CD14-positive monocyte (primary cell): ENCODE data around the gene JKAMP. TPM values are rescaled to one million over a fixed set of nuclear protein-coding genes. Genes with fewer than 3 reads are reported as not detected.

Experiments used
- DNase-seq, 3 donors: peaks; one replicate each; pipeline ENCODE4 v3.0.0-alpha.2; 2011 to 2022
- H2AFZ ChIP-seq: 2 replicates; pipeline ENCODE4 v1.6.0; 2012; ENCODE audit warnings: mild to moderate bottlenecking, low read depth, low read length, inconsistent platforms; ENCODE audit not compliant: insufficient read depth, poor library complexity, severe bottlenecking
- H3K27ac ChIP-seq, 2 donors: 1 replicate in 1 of 2; 2 replicates in 1 of 2; pipeline ENCODE4 v1.5.1; 2012 to 2013; ENCODE audit warnings: low read length in 2 of 2, control low read depth in 1 of 2, inconsistent platforms in 1 of 2, low read depth in 1 of 2, mild to moderate bottlenecking in 1 of 2
- H3K27me3 ChIP-seq, 2 donors: one replicate each; pipeline versions ENCODE4 v1.6.0 to v1.6.1; 2011 to 2013; ENCODE audit warnings: low read length in 2 of 2; ENCODE audit not compliant: control insufficient read depth in 2 of 2, insufficient read depth in 2 of 2
- H3K36me3 ChIP-seq, 2 donors: replicated peaks in 1 of 2; 1 replicate in 1 of 2; 2 replicates in 1 of 2; pipeline versions ENCODE4 v1.5.1 to v1.6.1; 2012 to 2013; ENCODE audit warnings: low read length in 2 of 2, control low read depth in 1 of 2, inconsistent platforms in 1 of 2, mild to moderate bottlenecking in 1 of 2; ENCODE audit not compliant: insufficient read depth in 2 of 2, control insufficient read depth in 1 of 2
- H3K4me1 ChIP-seq, 2 donors: 1 replicate in 1 of 2; 2 replicates in 1 of 2; pipeline versions ENCODE4 v1.5.1 to v1.6.1; 2012 to 2013; ENCODE audit warnings: low read length in 2 of 2, control low read depth in 1 of 2, inconsistent platforms in 1 of 2, mild to moderate bottlenecking in 1 of 2, moderate library complexity in 1 of 2; ENCODE audit not compliant: insufficient read depth in 2 of 2, control insufficient read depth in 1 of 2
- H3K4me2 ChIP-seq: replicated peaks from 2 replicates; pipeline ENCODE3; 2012; ENCODE audit warnings: low read length, moderate library complexity, mild to moderate bottlenecking; ENCODE audit not compliant: poor library complexity, severe bottlenecking; ENCODE audit errors: extremely low read depth
- H3K4me3 ChIP-seq, 3 experiments: fragments of 200-600 bp in 1 of 3; sonication (generic) in 1 of 3; replicated peaks in 1 of 3; 1 replicate in 2 of 3; 2 replicates in 1 of 3; pipeline ENCODE4 v1.5.1; 2011 to 2013; ENCODE audit warnings: low read length in 3 of 3, mild to moderate bottlenecking in 3 of 3, control low read depth in 2 of 3, low read depth in 2 of 3, inconsistent platforms in 1 of 3, moderate library complexity in 1 of 3
- H3K79me2 ChIP-seq: 2 replicates; pipeline ENCODE4 v1.6.0; 2012; ENCODE audit warnings: mild to moderate bottlenecking, control low read depth, inconsistent platforms, low read length, moderate library complexity; ENCODE audit not compliant: insufficient read depth
- H3K9ac ChIP-seq: 2 replicates; pipeline ENCODE4 v1.6.0; 2017; ENCODE audit warnings: low read length, mild to moderate bottlenecking; ENCODE audit not compliant: insufficient read depth, poor library complexity, severe bottlenecking
- H3K9me3 ChIP-seq, 2 donors: replicated peaks in 1 of 2; 1 replicate in 1 of 2; 2 replicates in 1 of 2; pipeline versions ENCODE4 v1.5.1 to v1.6.1; 2012 to 2013; ENCODE audit warnings: low read length in 2 of 2, control low read depth in 1 of 2; ENCODE audit not compliant: control insufficient read depth in 1 of 2, insufficient read depth in 1 of 2
- H4K20me1 ChIP-seq: 2 replicates; pipeline ENCODE4 v1.6.0; 2012; ENCODE audit warnings: mild to moderate bottlenecking, low read length, control low read depth, moderate library complexity; ENCODE audit not compliant: insufficient read depth
- H3K27ac Mint-ChIP-seq, 7 donors: one replicate each; pipeline ENCODE4 v1.8.0; 2020; ENCODE audit warnings: mild to moderate bottlenecking in 7 of 7, mixed read lengths in 7 of 7, moderate library complexity in 6 of 7, inconsistent platforms in 2 of 7
- H3K27me3 Mint-ChIP-seq, 3 donors: one replicate each; pipeline ENCODE4 v1.8.0; 2021 to 2022; ENCODE audit warnings: low read depth in 3 of 3, mild to moderate bottlenecking in 3 of 3, mixed read lengths in 3 of 3, moderate library complexity in 3 of 3, inconsistent platforms in 1 of 3
- H3K36me3 Mint-ChIP-seq, 2 donors: one replicate each; pipeline ENCODE4 v1.8.0; 2020; ENCODE audit warnings: mixed read lengths in 2 of 2, inconsistent platforms in 1 of 2, mild to moderate bottlenecking in 1 of 2
- H3K4me1 Mint-ChIP-seq: one replicate; pipeline ENCODE4 v1.8.0; 2020; ENCODE audit warnings: mild to moderate bottlenecking, mixed read lengths
- H3K4me3 Mint-ChIP-seq, 2 donors: one replicate each; pipeline ENCODE4 v1.8.0; 2020; ENCODE audit warnings: mild to moderate bottlenecking in 2 of 2, mixed read lengths in 2 of 2, moderate library complexity in 1 of 2
- H3K9me3 Mint-ChIP-seq, 7 donors: one replicate each; pipeline ENCODE4 v1.8.0; 2020 to 2022; ENCODE audit warnings: mixed read lengths in 7 of 7, mild to moderate bottlenecking in 6 of 7, moderate library complexity in 6 of 7, inconsistent platforms in 2 of 7
- WGBS: methylation state at CpG from one replicate; pipeline ENCODE4 v1.1.5; 2013; ENCODE audit warnings: missing lambda C conversion rate; ENCODE audit not compliant: insufficient coverage; 5-methylcytosine and 5-hydroxymethylcytosine counted together
- intact Hi-C, 2 donors: fragments of 100-400 bp; cut with micrococcal nuclease; formaldehyde crosslinking; loops; one replicate each; pipeline versions ENCODE4 v1.15.0 to v1.15.1; 2023
- polyA plus RNA-seq, 3 donors: library from polyadenylated mRNA; depleted of rRNA in 1 of 3; unstranded in 2 of 3; stranded (reverse) in 1 of 3; fragments of 300-500 nt in 2 of 3; fragments of >200 nt in 1 of 3; fragmentation: Illumina TruSeq in 2 of 3; gene quantifications; 1 replicate in 2 of 3; 2 replicates in 1 of 3; pipeline ENCODE4 v1.2.3, GENCODE V29; 2012 to 2021
- TF ChIP-seq, protein P1 (sequence below): fragments of 200-600 bp; IDR thresholded peaks from one replicate; pipeline ENCODE4 v1.8.0; 2022; ENCODE audit warnings: antibody characterized with exemption, mild to moderate bottlenecking

JKAMP gene
- polyA plus RNA-seq, 3 donors: 49.7 to 134 (median 99.4) TPM

- TF ChIP-seq, protein P1, sequence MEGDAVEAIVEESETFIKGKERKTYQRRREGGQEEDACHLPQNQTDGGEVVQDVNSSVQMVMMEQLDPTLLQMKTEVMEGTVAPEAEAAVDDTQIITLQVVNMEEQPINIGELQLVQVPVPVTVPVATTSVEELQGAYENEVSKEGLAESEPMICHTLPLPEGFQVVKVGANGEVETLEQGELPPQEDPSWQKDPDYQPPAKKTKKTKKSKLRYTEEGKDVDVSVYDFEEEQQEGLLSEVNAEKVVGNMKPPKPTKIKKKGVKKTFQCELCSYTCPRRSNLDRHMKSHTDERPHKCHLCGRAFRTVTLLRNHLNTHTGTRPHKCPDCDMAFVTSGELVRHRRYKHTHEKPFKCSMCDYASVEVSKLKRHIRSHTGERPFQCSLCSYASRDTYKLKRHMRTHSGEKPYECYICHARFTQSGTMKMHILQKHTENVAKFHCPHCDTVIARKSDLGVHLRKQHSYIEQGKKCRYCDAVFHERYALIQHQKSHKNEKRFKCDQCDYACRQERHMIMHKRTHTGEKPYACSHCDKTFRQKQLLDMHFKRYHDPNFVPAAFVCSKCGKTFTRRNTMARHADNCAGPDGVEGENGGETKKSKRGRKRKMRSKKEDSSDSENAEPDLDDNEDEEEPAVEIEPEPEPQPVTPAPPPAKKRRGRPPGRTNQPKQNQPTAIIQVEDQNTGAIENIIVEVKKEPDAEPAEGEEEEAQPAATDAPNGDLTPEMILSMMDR: no peak
- peak in 2 of 3 donors; percentile 21 to 37 for DNase-seq
- Mint-ChIP-seq H3K36me3 (peaks cover 19 to 22% of the 10 kb centered on the region in 2 donors), H3K4me3 (peak overlapping the region; percentile 76 to 91), H3K27ac (no peak overlapping the region), H3K27me3 (peaks cover 27 to 32% (median 28%) of the 10 kb centered on the region in 3 donors), H3K9me3 (peaks cover 0 to 12% (median 2%) of the 10 kb centered on the region in 7 donors), H3K4me1 (peaks cover 12% of the 10 kb centered on the region)
- peaks cover 0 to 11% of the 10 kb centered on the region in 2 donors for H3K9me3 ChIP-seq
- peak overlapping the region; percentile 55 for H2AFZ ChIP-seq
- H3K4me1 ChIP-seq: peaks cover 10 to 20% of the 10 kb centered on the region in 2 donors
- peak overlapping the region; percentile 80 for H3K4me2 ChIP-seq
- peak overlapping the region; percentile 32 for H3K9ac ChIP-seq
- H3K27ac ChIP-seq: no peak overlapping the region
- under 1% methylated on average over 105 of the region's 105 CpGs for WGBS
- intact Hi-C loops: no loop called here
- peak overlapping the region in 2 of 3 experiments; percentile 35 to 74 for H3K4me3 ChIP-seq
- H4K20me1 ChIP-seq: no peaks in the 10 kb centered on the region
- no peaks in the 10 kb centered on the region for H3K79me2 ChIP-seq
- no peaks in the 10 kb centered on the region for H3K36me3 ChIP-seq
- H3K27me3 ChIP-seq: peaks cover 29 to 32% of the 10 kb centered on the region in 2 donors
These were observed 19.6 kb upstream of the JKAMP start for GRCh38 chr14:59464486-59465315.

DNA sequence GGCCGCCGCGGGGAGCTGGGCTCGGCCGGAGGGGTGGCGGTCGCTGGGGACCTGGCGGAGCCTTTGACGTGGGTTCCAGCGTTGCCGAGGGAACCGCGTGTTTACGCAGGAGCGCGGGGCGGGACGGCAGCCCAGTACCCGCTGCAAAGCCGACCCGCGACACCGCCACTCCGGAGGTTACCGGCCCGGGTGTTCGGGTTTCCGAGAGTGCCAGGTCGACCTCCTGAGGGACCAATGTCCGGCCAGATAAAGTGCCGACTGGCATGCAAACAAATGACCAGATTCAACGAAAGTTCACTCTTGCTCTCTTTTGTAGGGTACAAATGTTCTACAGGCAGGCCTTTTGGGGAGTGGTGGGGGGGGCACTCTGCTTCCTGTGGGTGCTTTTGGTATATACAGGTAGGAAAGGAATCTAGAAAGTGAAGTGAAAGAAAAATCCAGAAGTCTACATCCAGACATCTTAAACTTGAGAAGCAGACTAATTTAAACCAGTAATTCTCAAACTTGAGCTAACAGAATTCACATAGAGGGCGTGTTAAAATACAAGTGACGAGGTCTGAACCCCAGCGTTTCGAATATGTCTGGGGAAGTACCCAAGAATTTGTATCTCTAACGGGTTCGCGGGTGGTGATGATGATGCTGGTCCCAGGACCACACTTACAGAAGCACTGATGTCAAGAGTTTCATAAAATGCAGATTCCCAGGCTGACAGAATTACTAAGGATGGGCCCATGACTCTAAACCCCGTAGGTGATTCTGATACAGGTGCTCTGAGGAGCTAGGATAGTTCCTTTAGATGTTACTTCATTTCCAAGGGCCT, 18.8 kb upstream of the JKAMP start, which contains the start of gene GPR135:
Gene GPR135, minus strand, starts transcription at position 65 of the 820 bp plus-strand sequence. CDS start 154 bp downstream, outside the sequence.
- Histone ChIP-seq H3K27ac (no peak within 1 kb of the TSS), H3K4me3 (peak within 1 kb of the TSS in 2 of 3 experiments; percentile 35 to 74), H4K20me1 (no peaks in the 10 kb centered on the region), H3K9ac (peak within 1 kb of the TSS; percentile 32), H2AFZ (peak within 1 kb of the TSS; percentile 55), H3K79me2 (no peaks in the 10 kb centered on the region), H3K27me3 (peaks cover 29 to 32% of the 10 kb centered on the region in 2 donors), H3K4me2 (peak within 1 kb of the TSS; percentile 80), H3K9me3 (peaks cover 0 to 11% of the 10 kb centered on the region in 2 donors), H3K36me3 (peaks cover 0 to 8% of the 10 kb centered on the region in 2 donors), H3K4me1 (peaks cover 10 to 20% of the 10 kb centered on the region in 2 donors)
- Mint-ChIP-seq H3K27ac (peak within 1 kb of the TSS in 1 of 7 donors; percentile 1), H3K36me3 (peaks cover 19% of the 10 kb centered on the region in 2 donors), H3K27me3 (peaks cover 27 to 32% (median 28%) of the 10 kb centered on the region in 3 donors), H3K4me3 (peak within 1 kb of the TSS; percentile 76 to 91), H3K4me1 (peaks cover 12% of the 10 kb centered on the region), H3K9me3 (peaks cover 0 to 12% (median 2%) of the 10 kb centered on the region in 7 donors)
- no peak for DNase-seq
- 16% methylated on average over 39 of the region's 40 CpGs for WGBS
- TF ChIP-seq, protein P1: no peak
- intact Hi-C loops: no loop called here
